Natural killer cell treated with Interleukin-12 subunit alpha and Interleukin-12 subunit beta and Interleukin-15 and Interleukin-18, amount 100 ng/mL, for 72 hours (primary cell): ENCODE measurements around the gene OST4. TPM values are rescaled to one million over a fixed set of nuclear protein-coding genes. Genes with fewer than 3 reads are reported as not detected.

Source experiments
- ATAC-seq, 2 donors: fragments of 150-1000 bp; cut with Tn5 transposase in 1 of 2; sonication (Bioruptor Pico), chemical (Tn5 transposase) in 1 of 2; 2 replicates each; pipeline ENCODE4 v1.10.0; 2021
- DNase-seq: peaks from one replicate; pipeline ENCODE4 v3.0.0; 2022; ENCODE audit warnings: low spot score
- H3K27ac Mint-ChIP-seq, 2 donors: 1 replicate in 1 of 2; 2 replicates in 1 of 2; pipeline ENCODE4 v1.8.0; 2022; ENCODE audit warnings: mixed read lengths in 2 of 2, mild to moderate bottlenecking in 1 of 2, moderate library complexity in 1 of 2
- H3K27me3 Mint-ChIP-seq, 2 donors: 1 replicate in 1 of 2; 2 replicates in 1 of 2; pipeline ENCODE4 v1.8.0; 2022; ENCODE audit warnings: mixed read lengths in 2 of 2
- H3K36me3 Mint-ChIP-seq: one replicate; pipeline ENCODE4 v1.8.0; 2022; ENCODE audit warnings: mixed read lengths
- H3K4me1 Mint-ChIP-seq, 2 donors: 1 replicate in 1 of 2; 2 replicates in 1 of 2; pipeline ENCODE4 v1.8.0; 2022; ENCODE audit warnings: low read depth in 2 of 2, mixed read lengths in 2 of 2, mild to moderate bottlenecking in 1 of 2
- H3K4me3 Mint-ChIP-seq: one replicate; pipeline ENCODE4 v1.8.0; 2022; ENCODE audit warnings: mixed read lengths
- H3K9me3 Mint-ChIP-seq: 2 replicates; pipeline ENCODE4 v1.8.0; 2022; ENCODE audit warnings: mixed read lengths
- total RNA-seq, 2 donors: library from RNA; stranded (reverse); gene quantifications; one replicate each; pipeline ENCODE4 v1.2.3, GENCODE V29; 2022

The OST4 gene
- total RNA-seq, 2 donors from 2014 or later: 286 to 393 TPM

GRCh38 chr2:27067385-27067784 lies 4.1 kb downstream of the OST4 start:
- Mint-ChIP-seq H3K4me1 (peaks cover 33 to 44% of the 10 kb centered on the region in 2 donors), H3K27me3 (no peaks in the 10 kb centered on the region), H3K4me3 (no peak overlapping the region), H3K36me3 (peaks cover 30% of the 10 kb centered on the region), H3K9me3 (no peaks in the 10 kb centered on the region), H3K27ac (peak overlapping the region in 1 of 2 donors; percentile 67)
- ATAC-seq (no peak), DNase-seq (no peak)

- DNase-seq (no peak), ATAC-seq (no peak)
- Mint-ChIP-seq H3K36me3 (peaks cover 26% of the 10 kb centered on the region), H3K27ac (peak overlapping the region in 1 of 2 donors; percentile 44), H3K27me3 (no peaks in the 10 kb centered on the region), H3K4me3 (no peak overlapping the region), H3K9me3 (no peaks in the 10 kb centered on the region), H3K4me1 (peaks cover 17 to 33% of the 10 kb centered on the region in 2 donors)
Measured at GRCh38 chr2:27065128-27065527, 6.3 kb downstream of the OST4 start.

- ATAC-seq: no peak
- no peak overlapping the region for H3K27ac Mint-ChIP-seq
- H3K4me1 Mint-ChIP-seq: peaks cover 0 to 4% of the 10 kb centered on the region in 2 donors
- H3K36me3 Mint-ChIP-seq: peaks cover 15% of the 10 kb centered on the region
- DNase-seq: peak; percentile 39
- no peaks in the 10 kb centered on the region for H3K9me3 Mint-ChIP-seq
- no peak overlapping the region for H3K4me3 Mint-ChIP-seq
- H3K27me3 Mint-ChIP-seq: no peaks in the 10 kb centered on the region
Measured at GRCh38 chr2:27060323-27060722, 11.1 kb downstream of the OST4 start.

- no peak overlapping the region for H3K27ac Mint-ChIP-seq
- DNase-seq (peak; percentile 55), ATAC-seq (no peak)
- no peaks in the 10 kb centered on the region for H3K27me3 Mint-ChIP-seq
- H3K36me3 Mint-ChIP-seq: peaks cover 18% of the 10 kb centered on the region
- H3K9me3 Mint-ChIP-seq: no peaks in the 10 kb centered on the region
- peaks cover 0 to 3% of the 10 kb centered on the region in 2 donors for H3K4me1 Mint-ChIP-seq
- no peak overlapping the region for H3K4me3 Mint-ChIP-seq
Measured at GRCh38 chr2:27059141-27059820, 12.2 kb downstream of the OST4 start.

GRCh38 chr2:27058210-27058609 lies 13.2 kb downstream of the OST4 start:
- peak in 1 of 2 donors; percentile 32 for ATAC-seq
- Mint-ChIP-seq H3K36me3 (peaks cover 22% of the 10 kb centered on the region), H3K4me3 (no peak overlapping the region), H3K9me3 (no peaks in the 10 kb centered on the region), H3K4me1 (peaks cover 0 to 9% of the 10 kb centered on the region in 2 donors), H3K27ac (no peak overlapping the region), H3K27me3 (no peaks in the 10 kb centered on the region)
- peak; percentile 42 for DNase-seq

- peak; percentile 44 for DNase-seq
- no peak for ATAC-seq
- no peaks in the 10 kb centered on the region for H3K9me3 Mint-ChIP-seq
- H3K27ac Mint-ChIP-seq: no peak overlapping the region
- H3K36me3 Mint-ChIP-seq: peaks cover 16% of the 10 kb centered on the region
- no peaks in the 10 kb centered on the region for H3K27me3 Mint-ChIP-seq
- peaks cover 3 to 12% of the 10 kb centered on the region in 2 donors for H3K4me1 Mint-ChIP-seq
- no peak overlapping the region for H3K4me3 Mint-ChIP-seq
Measured at GRCh38 chr2:27057184-27057583, 14.3 kb downstream of the OST4 start.

- Mint-ChIP-seq H3K27me3 (peaks cover 0 to 2% of the 10 kb centered on the region in 2 donors), H3K9me3 (no peaks in the 10 kb centered on the region), H3K36me3 (peaks cover 22% of the 10 kb centered on the region), H3K27ac (peak overlapping the region in 1 of 2 donors; percentile 29), H3K4me1 (peaks cover 22 to 30% of the 10 kb centered on the region in 2 donors), H3K4me3 (no peak overlapping the region)
- DNase-seq (no peak), ATAC-seq (no peak)
Measured at GRCh38 chr2:27054721-27055120, 16.7 kb downstream of the OST4 start.

- Mint-ChIP-seq H3K4me1 (peaks cover 26 to 34% of the 10 kb centered on the region in 2 donors), H3K4me3 (no peak overlapping the region), H3K27me3 (peaks cover 0 to 2% of the 10 kb centered on the region in 2 donors), H3K27ac (peak overlapping the region in 1 of 2 donors; percentile 29), H3K9me3 (no peaks in the 10 kb centered on the region), H3K36me3 (peaks cover 22% of the 10 kb centered on the region)
- DNase-seq: no peak
- ATAC-seq: no peak
Measured at GRCh38 chr2:27053776-27054175, 17.7 kb downstream of the OST4 start.

GRCh38 chr2:27053321-27053720 lies 18.1 kb downstream of the OST4 start:
- H3K27ac Mint-ChIP-seq: peak overlapping the region in 1 of 2 donors; percentile 19
- H3K36me3 Mint-ChIP-seq: peaks cover 22% of the 10 kb centered on the region
- peak overlapping the region; percentile 26 for H3K4me3 Mint-ChIP-seq
- H3K4me1 Mint-ChIP-seq: peaks cover 26 to 35% of the 10 kb centered on the region in 2 donors
- H3K9me3 Mint-ChIP-seq: no peaks in the 10 kb centered on the region
- ATAC-seq (no peak), DNase-seq (no peak)
- peaks cover 0 to 2% of the 10 kb centered on the region in 2 donors for H3K27me3 Mint-ChIP-seq

- DNase-seq (no peak), ATAC-seq (no peak)
- peaks cover 26 to 37% of the 10 kb centered on the region in 2 donors for H3K4me1 Mint-ChIP-seq
- peaks cover 0 to 2% of the 10 kb centered on the region in 2 donors for H3K27me3 Mint-ChIP-seq
- H3K4me3 Mint-ChIP-seq: peak overlapping the region; percentile 88
- peaks cover 22% of the 10 kb centered on the region for H3K36me3 Mint-ChIP-seq
- no peaks in the 10 kb centered on the region for H3K9me3 Mint-ChIP-seq
- H3K27ac Mint-ChIP-seq: peak overlapping the region; percentile 98 to 100
Measured at GRCh38 chr2:27051902-27052645, 19.4 kb downstream of the OST4 start.

GRCh38 chr2:27050996-27051901 lies 20.2 kb downstream of the OST4 start, which contains the start of gene AGBL5:
Gene AGBL5, plus strand, starts transcription at chr2:27051668. Its CDS starts 1,291 bp downstream, at chr2:27052959.
- peak; percentile 97 for DNase-seq
- peak; percentile 90 to 91 for ATAC-seq
- Mint-ChIP-seq H3K27ac (peak within 1 kb of the TSS; percentile 98 to 100), H3K4me3 (peak within 1 kb of the TSS; percentile 88), H3K9me3 (no peaks in the 10 kb centered on the region), H3K4me1 (peaks cover 26 to 37% of the 10 kb centered on the region in 2 donors), H3K27me3 (peaks cover 0 to 2% of the 10 kb centered on the region in 2 donors), H3K36me3 (peaks cover 22% of the 10 kb centered on the region)

GRCh38 chr2:27050281-27050995 lies 21.0 kb downstream of the OST4 start:
- Mint-ChIP-seq H3K27ac (peak overlapping the region; percentile 98 to 100), H3K27me3 (peaks cover 0 to 2% of the 10 kb centered on the region in 2 donors), H3K4me1 (peaks cover 26 to 37% of the 10 kb centered on the region in 2 donors), H3K9me3 (no peaks in the 10 kb centered on the region), H3K36me3 (peaks cover 17% of the 10 kb centered on the region), H3K4me3 (peak overlapping the region; percentile 88)
- DNase-seq: peak; percentile 87
- ATAC-seq: peak; percentile 83 to 84
